Hepatocyte (in vitro differentiated cells): ENCODE data around the gene GBP5. TPM values are rescaled to one million over a fixed set of nuclear protein-coding genes. Genes with fewer than 3 reads are reported as not detected.
"Not testable (repeated sequence)": the region's sequence is repeated elsewhere in the genome, so short reads cannot be mapped to it uniquely, and the experiment has no call there.

Experiments
- DNase-seq: peaks from one replicate; pipeline ENCODE4 v3.0.0-alpha.2; 2016; ENCODE audit warnings: low spot score
- H2AFZ ChIP-seq: fragments of 200-600 bp; sonication (generic); 2 replicates; pipeline ENCODE4 v1.6.0; 2016; ENCODE audit warnings: antibody characterized with exemption, mild to moderate bottlenecking
- H3K27ac ChIP-seq: fragments of 200-600 bp; sonication (generic); 2 replicates; pipeline ENCODE4 v1.5.1; 2016; ENCODE audit warnings: mild to moderate bottlenecking
- H3K27me3 ChIP-seq: fragments of 200-600 bp; sonication (generic); 2 replicates; pipeline ENCODE4 v1.6.1; 2016
- H3K36me3 ChIP-seq: fragments of 200-600 bp; sonication (generic); replicated peaks from 2 replicates; pipeline ENCODE4 v1.5.1; 2016; ENCODE audit warnings: low read depth; ENCODE audit not compliant: insufficient read depth
- H3K4me1 ChIP-seq: fragments of 200-600 bp; sonication (generic); 2 replicates; pipeline ENCODE4 v1.5.1; 2016; ENCODE audit warnings: mild to moderate bottlenecking, moderate library complexity; ENCODE audit not compliant: insufficient read depth
- H3K4me2 ChIP-seq: fragments of 200-600 bp; sonication (generic); 2 replicates; pipeline ENCODE4 v1.6.0; 2016
- H3K4me3 ChIP-seq: fragments of 200-600 bp; sonication (generic); 2 replicates; pipeline ENCODE4 v1.5.1; 2016; ENCODE audit warnings: mild to moderate bottlenecking
- H3K79me2 ChIP-seq: fragments of 200-600 bp; sonication (generic); 2 replicates; pipeline ENCODE4 v1.6.0; 2017; ENCODE audit warnings: mild to moderate bottlenecking
- H3K9me2 ChIP-seq: fragments of 200-600 bp; sonication (generic); replicated peaks from 2 replicates; pipeline ENCODE4 v1.6.0; 2017; ENCODE audit warnings: mild to moderate bottlenecking; ENCODE audit not compliant: insufficient read depth
- H3K9me3 ChIP-seq: fragments of 200-600 bp; sonication (generic); 2 replicates; pipeline ENCODE4 v1.5.1; 2016; ENCODE audit warnings: low read depth, mild to moderate bottlenecking
- H4K20me1 ChIP-seq: fragments of 200-600 bp; sonication (generic); 2 replicates; pipeline ENCODE4 v1.6.0; 2016; ENCODE audit warnings: mild to moderate bottlenecking; ENCODE audit not compliant: insufficient read depth, poor library complexity, severe bottlenecking
- EZH2 ChIP-seq: fragments of 200-600 bp; sonication (generic); IDR thresholded peaks from 2 replicates; pipeline ENCODE4 v1.6.1; 2016; ENCODE audit warnings: antibody characterized with exemption, mild to moderate bottlenecking, borderline replicate concordance
- EZH2phosphoT487 ChIP-seq: fragments of 200-600 bp; sonication (generic); IDR thresholded peaks from one replicate; pipeline ENCODE4 v1.6.1; 2018; ENCODE audit warnings: antibody characterized with exemption, mild to moderate bottlenecking, low read depth, moderate library complexity; ENCODE audit not compliant: unreplicated experiment, severe bottlenecking
- WGBS: methylation state at CpG from one replicate; pipeline ENCODE4 v1.1.6; 2016; ENCODE audit warnings: low lambda C conversion rate; ENCODE audit errors: missing lambda C conversion rate; 5-methylcytosine and 5-hydroxymethylcytosine counted together
- polyA plus RNA-seq: library from polyadenylated mRNA; unstranded; fragments of >200 nt; fragmentation: Nextera tagmentation; extraction: Ambion mirVana; gene quantifications from 2 replicates; pipeline ENCODE4 v1.2.1, GENCODE V29; 2016
- total RNA-seq: library from RNA; depleted of rRNA; stranded (reverse); fragments of >200 nt; gene quantifications from 2 replicates; pipeline ENCODE4 v1.2.3, GENCODE V29; 2014
- TF ChIP-seq, protein P1 (sequence below): fragments of 200-600 bp; sonication (generic); IDR thresholded peaks from 2 replicates; pipeline ENCODE4 v1.5.1; 2016; ENCODE audit warnings: antibody characterized with exemption, mild to moderate bottlenecking; ENCODE audit not compliant: poor library complexity

The GBP5 gene
- total and polyA plus RNA-seq, 2 experiments from 2014 or later: not detected

DNA sequence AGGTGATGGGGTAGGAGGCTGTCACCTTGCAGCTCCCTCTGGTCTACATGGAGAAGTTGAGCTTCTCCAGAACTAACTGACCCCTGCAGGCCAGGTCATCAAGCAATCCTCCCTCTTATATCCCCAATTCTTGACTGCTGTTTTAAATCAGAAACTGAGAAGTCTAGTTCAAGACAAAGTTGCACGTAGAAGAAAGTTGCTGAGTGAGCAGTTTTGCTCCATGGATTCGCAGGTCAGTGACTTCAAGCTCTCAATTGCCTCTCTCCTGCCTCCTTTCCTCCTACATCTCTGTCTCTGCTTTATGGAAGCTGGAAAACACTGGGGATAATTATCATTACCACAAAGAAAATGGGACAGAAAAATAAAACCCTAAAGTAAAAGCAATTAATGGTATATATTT, 32.8 kb upstream of the GBP5 start:
- no peaks in the 10 kb centered on the region for H3K9me3 ChIP-seq
- H2AFZ ChIP-seq: no peak overlapping the region
- H4K20me1 ChIP-seq: no peaks in the 10 kb centered on the region
- H3K9me2 ChIP-seq: no peaks in the 10 kb centered on the region
- no peaks in the 10 kb centered on the region for H3K27me3 ChIP-seq
- DNase-seq: no peak
- no peaks in the 10 kb centered on the region for H3K4me1 ChIP-seq
- H3K27ac ChIP-seq: no peak overlapping the region
- no peak overlapping the region for H3K4me2 ChIP-seq
- TF ChIP-seq EZH2 (no peak), EZH2phosphoT487 (no peak)
- TF ChIP-seq, protein P1, sequence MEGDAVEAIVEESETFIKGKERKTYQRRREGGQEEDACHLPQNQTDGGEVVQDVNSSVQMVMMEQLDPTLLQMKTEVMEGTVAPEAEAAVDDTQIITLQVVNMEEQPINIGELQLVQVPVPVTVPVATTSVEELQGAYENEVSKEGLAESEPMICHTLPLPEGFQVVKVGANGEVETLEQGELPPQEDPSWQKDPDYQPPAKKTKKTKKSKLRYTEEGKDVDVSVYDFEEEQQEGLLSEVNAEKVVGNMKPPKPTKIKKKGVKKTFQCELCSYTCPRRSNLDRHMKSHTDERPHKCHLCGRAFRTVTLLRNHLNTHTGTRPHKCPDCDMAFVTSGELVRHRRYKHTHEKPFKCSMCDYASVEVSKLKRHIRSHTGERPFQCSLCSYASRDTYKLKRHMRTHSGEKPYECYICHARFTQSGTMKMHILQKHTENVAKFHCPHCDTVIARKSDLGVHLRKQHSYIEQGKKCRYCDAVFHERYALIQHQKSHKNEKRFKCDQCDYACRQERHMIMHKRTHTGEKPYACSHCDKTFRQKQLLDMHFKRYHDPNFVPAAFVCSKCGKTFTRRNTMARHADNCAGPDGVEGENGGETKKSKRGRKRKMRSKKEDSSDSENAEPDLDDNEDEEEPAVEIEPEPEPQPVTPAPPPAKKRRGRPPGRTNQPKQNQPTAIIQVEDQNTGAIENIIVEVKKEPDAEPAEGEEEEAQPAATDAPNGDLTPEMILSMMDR: no peak
- no peaks in the 10 kb centered on the region for H3K79me2 ChIP-seq
- no peaks in the 10 kb centered on the region for H3K36me3 ChIP-seq
- 76% methylated on average over 2 of the region's 2 CpGs for WGBS
- H3K4me3 ChIP-seq: no peak overlapping the region

DNA sequence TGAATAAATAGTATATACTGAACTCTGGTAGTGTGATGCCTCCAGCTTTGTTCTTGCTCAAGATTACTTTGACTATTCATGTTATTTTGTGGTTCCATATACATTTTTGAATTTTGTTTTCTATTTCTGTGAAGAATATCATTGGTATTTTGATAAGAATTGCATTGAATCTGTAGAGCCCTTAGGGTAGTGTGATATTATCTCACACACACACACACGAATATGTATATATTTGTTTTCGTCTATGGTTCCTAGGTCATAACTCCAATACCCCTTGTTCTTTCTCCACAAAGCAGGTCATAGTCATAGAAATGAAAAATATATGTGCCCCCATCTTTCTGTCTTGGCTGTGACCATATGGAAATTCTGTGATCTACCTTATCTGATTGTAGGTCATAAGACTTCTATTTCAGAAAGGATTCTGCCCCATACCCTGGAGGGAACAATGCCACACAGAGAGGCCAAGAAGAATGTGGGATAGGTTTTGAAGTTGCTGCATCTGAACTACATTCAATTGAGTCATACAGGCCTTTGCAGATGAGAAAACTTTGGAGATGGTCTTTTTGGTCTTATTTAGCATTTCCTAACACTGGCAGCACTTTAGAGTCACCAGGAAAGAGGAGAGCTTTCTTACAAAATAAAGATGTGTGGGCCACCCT, 32.0 kb upstream of the GBP5 start:
- Histone ChIP-seq H3K9me3 (no peaks in the 10 kb centered on the region), H3K27ac (no peak overlapping the region), H3K9me2 (no peaks in the 10 kb centered on the region), H3K4me2 (no peak overlapping the region), H3K79me2 (no peaks in the 10 kb centered on the region), H4K20me1 (no peaks in the 10 kb centered on the region), H2AFZ (no peak overlapping the region), H3K36me3 (no peaks in the 10 kb centered on the region), H3K4me3 (no peak overlapping the region), H3K27me3 (no peaks in the 10 kb centered on the region), H3K4me1 (no peaks in the 10 kb centered on the region)
- no peak for TF ChIP-seq EZH2phosphoT487
- no peak for TF ChIP-seq EZH2
- TF ChIP-seq, protein P1: no peak
- DNase-seq: no peak
- WGBS: 90% methylated on average over 2 of the region's 2 CpGs

DNA sequence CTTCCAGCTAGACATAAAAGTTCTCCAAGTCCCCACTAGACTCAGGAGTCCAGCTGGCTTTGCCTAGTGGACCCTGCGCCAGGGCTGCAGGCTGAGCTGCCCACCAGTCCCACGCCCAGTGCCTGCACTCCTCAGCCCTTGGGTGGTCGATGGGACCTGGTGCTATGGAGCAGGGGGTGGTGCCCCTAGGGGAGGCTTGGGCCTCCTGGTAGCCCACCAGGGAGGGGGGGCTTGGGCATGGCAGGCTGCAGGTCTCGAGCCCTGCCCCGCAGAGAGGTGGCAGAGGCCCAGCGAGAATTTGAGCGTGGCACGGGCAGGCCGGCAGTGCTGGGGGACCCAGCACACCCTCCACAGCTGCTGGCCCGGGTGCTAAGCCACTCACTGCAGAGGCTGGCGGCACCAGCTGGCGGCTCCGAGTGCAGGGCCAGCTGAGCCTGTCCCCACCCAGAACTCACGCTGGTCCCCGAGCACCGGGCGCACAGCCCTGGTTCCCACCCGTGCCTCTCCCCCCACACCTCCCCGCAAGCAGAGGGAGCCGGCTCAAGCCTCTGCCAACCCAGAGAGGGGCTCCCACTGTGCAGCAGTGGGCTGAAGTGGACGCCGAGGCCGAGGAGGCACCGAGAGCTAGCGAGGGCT, 30.2 kb upstream of the GBP5 start:
- Histone ChIP-seq H3K4me3 (no peak overlapping the region), H3K9me2 (no peaks in the 10 kb centered on the region), H3K9me3 (no peaks in the 10 kb centered on the region), H3K79me2 (no peaks in the 10 kb centered on the region), H3K27ac (no peak overlapping the region), H3K27me3 (no peaks in the 10 kb centered on the region), H3K4me1 (no peaks in the 10 kb centered on the region), H4K20me1 (no peaks in the 10 kb centered on the region), H2AFZ (no peak overlapping the region), H3K4me2 (no peak overlapping the region), H3K36me3 (no peaks in the 10 kb centered on the region)
- no peak for DNase-seq
- no peak for TF ChIP-seq EZH2phosphoT487
- TF ChIP-seq, protein P1: no peak
- TF ChIP-seq EZH2: no peak
- 91% methylated on average over 16 of the region's 25 CpGs for WGBS

DNA sequence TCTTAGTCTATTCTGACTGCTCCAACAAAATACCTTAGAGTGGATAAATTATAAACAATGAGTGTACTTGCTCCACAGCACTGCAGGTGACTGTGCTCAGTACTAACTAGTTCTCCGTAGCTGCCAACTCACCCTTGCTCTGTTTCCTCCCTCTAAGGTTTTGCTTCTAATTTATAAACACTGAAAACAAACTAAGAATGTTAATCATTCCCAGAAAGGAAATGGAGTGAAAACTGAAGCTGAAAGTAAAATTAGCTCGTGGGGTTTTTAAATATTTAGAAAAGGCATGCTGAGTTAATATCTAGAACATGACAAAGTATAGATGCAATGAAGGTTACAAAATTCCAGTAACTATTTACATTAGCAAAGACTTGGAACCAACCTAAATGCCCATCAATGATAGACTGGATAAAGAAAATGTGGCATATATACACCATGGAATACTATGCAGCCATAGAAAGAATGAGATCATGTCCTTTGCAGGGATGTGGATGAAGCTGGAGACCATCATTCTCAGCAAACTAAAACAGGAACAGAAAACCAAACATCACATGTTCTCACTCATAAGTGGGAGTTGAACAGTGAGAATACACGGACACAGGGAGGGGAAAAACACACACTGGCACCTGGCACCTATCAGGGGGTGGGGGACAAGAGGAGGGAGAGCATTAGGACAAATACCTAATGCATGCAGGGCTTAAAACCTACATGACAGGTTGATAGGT, 27.2 kb upstream of the GBP5 start:
- not testable (repeated sequence) for DNase-seq, H3K36me3 ChIP-seq, H3K27me3 ChIP-seq, H3K4me2 ChIP-seq, H3K4me3 ChIP-seq, H2AFZ ChIP-seq, H3K79me2 ChIP-seq, H3K9me3 ChIP-seq, H3K9me2 ChIP-seq, H3K27ac ChIP-seq, H4K20me1 ChIP-seq, H3K4me1 ChIP-seq
- 65% methylated on average over 3 of the region's 3 CpGs for WGBS
